ENCODE data around the gene GARIN5A. TPM values are rescaled to one million over a fixed set of nuclear protein-coding genes. Genes with fewer than 3 reads are reported as not detected.
A peak's percentile ranks its signal among the peaks of the same experiment; 100 is the strongest.

Gene GARIN5A
- total and polyA plus RNA-seq, 2 experiments from 2014 or later = 13.3 to 25.0 TPM

GRCh38 chr19:50493171-50493570 lies 16.5 kb upstream of the GARIN5A start:
- H2AFZ ChIP-seq = no peak overlapping the region
- H3K9me3 Mint-ChIP-seq = peaks cover 83% of the 10 kb centered on the region; the same call in 2 of the 3 replicates
- ATAC-seq = no peak

GRCh38 chr19:50492303-50493052 lies 15.8 kb upstream of the GARIN5A start:
- Mint-ChIP-seq H3K36me3 (ENCODE audit: low read depth) (peaks cover 53% of the 10 kb centered on the region), H3K4me3 (no peak overlapping the region), H3K27me3 (ENCODE audit: insufficient read depth, low read depth, poor library complexity) (peaks cover 12% of the 10 kb centered on the region), H3K4me1 (no peaks in the 10 kb centered on the region; the same call in 2 of the 3 replicates), H3K9me3 (peaks cover 90% of the 10 kb centered on the region; the same call in 2 of the 3 replicates), H3K27ac (no peak overlapping the region)
- Histone ChIP-seq H3F3A (replicated peaks; ENCODE audit: low read depth) (0 out of 2 replicates have a peak, but pooled peaks cover 4% of the 10 kb centered on the region), H3K36me3 (ENCODE audit: insufficient read depth) (no peaks in the 10 kb centered on the region), H3K79me2 (replicated peaks; ENCODE audit: insufficient read depth) (no peaks in the 10 kb centered on the region), H3K4me2 (0 out of 2 replicates have a peak overlapping the region, but pooled peaks have one; percentile 32), H3K4me3 (no peak overlapping the region), H4K20me1 (replicated peaks; ENCODE audit: insufficient read depth) (no peaks in the 10 kb centered on the region), H3K27ac (ENCODE audit: low read depth) (no peak overlapping the region), H3K4me1 (ENCODE audit: insufficient read depth) (peaks cover 19% of the 10 kb centered on the region; the same call in 1 of the 2 replicates), H2AFZ (no peak overlapping the region), H3K27me3 (ENCODE audit: insufficient read depth) (peaks cover 97% of the 10 kb centered on the region), H3K9me2 (ENCODE audit: insufficient read depth) (no peaks in the 10 kb centered on the region)
- ATAC-seq (no peak), DNase-seq (ENCODE audit: low spot score) (no peak)
- TF ChIP-seq CTCF (conservative IDR thresholded peaks at IDR 0.05; ENCODE audit: low read depth in 2 of 2) (no peak; a peak in 2 of 4 replicates), REST (IDR thresholded peaks at IDR 0.05; ENCODE audit: unreplicated experiment) (no peak), NANOG (IDR thresholded peaks at IDR 0.05; ENCODE audit: borderline replicate concordance) (no peak), EZH2phosphoT487 (IDR thresholded peaks at IDR 0.05; ENCODE audit: unreplicated experiment) (no peak), EZH2 (IDR thresholded peaks at IDR 0.05; ENCODE audit: low read depth, unreplicated experiment) (no peak), ZNF114 (CRISPR knock-in tag; IDR thresholded peaks at IDR 0.05) (no peak)

More at GRCh38 chr19:50493171-50493570, 16.5 kb upstream of the GARIN5A start:
- no peak overlapping the region for H3K4me3 ChIP-seq
- no peak overlapping the region for H3K4me3 Mint-ChIP-seq
- H4K20me1 ChIP-seq (replicated peaks; ENCODE audit: insufficient read depth) = no peaks in the 10 kb centered on the region
- H3K27me3 ChIP-seq (ENCODE audit: insufficient read depth) = peaks cover 97% of the 10 kb centered on the region
- TF ChIP-seq REST (IDR thresholded peaks at IDR 0.05; ENCODE audit: unreplicated experiment) = no peak
- no peaks in the 10 kb centered on the region for H3K36me3 ChIP-seq (ENCODE audit: insufficient read depth)
- H3K27ac Mint-ChIP-seq = no peak overlapping the region
- H3K4me1 ChIP-seq (ENCODE audit: insufficient read depth) = peaks cover 19% of the 10 kb centered on the region; the same call in 1 of the 2 replicates
- H3K27me3 Mint-ChIP-seq (ENCODE audit: insufficient read depth, low read depth, poor library complexity) = peaks cover 10% of the 10 kb centered on the region
- 0 out of 2 replicates have a peak, but pooled peaks cover 4% of the 10 kb centered on the region for H3F3A ChIP-seq (replicated peaks; ENCODE audit: low read depth)
- no peaks in the 10 kb centered on the region for H3K79me2 ChIP-seq (replicated peaks; ENCODE audit: insufficient read depth)
- H3K4me2 ChIP-seq = no peak overlapping the region
- no peaks in the 10 kb centered on the region; the same call in 2 of the 3 replicates for H3K4me1 Mint-ChIP-seq
- peaks cover 50% of the 10 kb centered on the region for H3K36me3 Mint-ChIP-seq (ENCODE audit: low read depth)
- no peak for DNase-seq (ENCODE audit: low spot score)
- no peaks in the 10 kb centered on the region for H3K9me2 ChIP-seq (ENCODE audit: insufficient read depth)
- no peak overlapping the region for H3K27ac ChIP-seq (ENCODE audit: low read depth)
